Glutamatergic neuron (in vitro differentiated cells): ENCODE results near the gene MT3. TPM values are rescaled to one million over a fixed set of nuclear protein-coding genes. Genes with fewer than 3 reads are reported as not detected.

ENCODE experiments used
- DNase-seq: peaks from one replicate; pipeline ENCODE4 v3.0.0; 2022
- H3K27ac Mint-ChIP-seq: one replicate; pipeline ENCODE4 v1.8.0; 2020; ENCODE audit warnings: mild to moderate bottlenecking, mixed read lengths, inconsistent platforms; ENCODE audit not compliant: unreplicated experiment
- H3K27me3 Mint-ChIP-seq: one replicate; pipeline ENCODE4 v1.8.0; 2020; ENCODE audit warnings: mild to moderate bottlenecking, moderate library complexity, mixed read lengths, inconsistent platforms; ENCODE audit not compliant: unreplicated experiment
- H3K36me3 Mint-ChIP-seq: one replicate; pipeline ENCODE4 v1.8.0; 2020; ENCODE audit warnings: mild to moderate bottlenecking, mixed read lengths, inconsistent platforms; ENCODE audit not compliant: unreplicated experiment
- H3K4me1 Mint-ChIP-seq: one replicate; pipeline ENCODE4 v1.8.0; 2020; ENCODE audit warnings: mild to moderate bottlenecking, low read depth, mixed read lengths, inconsistent platforms; ENCODE audit not compliant: unreplicated experiment
- H3K4me3 Mint-ChIP-seq: one replicate; pipeline ENCODE4 v1.8.0; 2020; ENCODE audit warnings: mild to moderate bottlenecking, mixed read lengths, inconsistent platforms; ENCODE audit not compliant: unreplicated experiment
- H3K9me3 Mint-ChIP-seq: one replicate; pipeline ENCODE4 v1.8.0; 2020; ENCODE audit warnings: mild to moderate bottlenecking, moderate library complexity, mixed read lengths, inconsistent platforms; ENCODE audit not compliant: unreplicated experiment
- total RNA-seq: library from RNA; stranded (reverse); fragmentation: NEBNext Ultra II Directional; extraction: Animal tissue kit (Norgen Biotek cat#: 25700); gene quantifications from one replicate; pipeline ENCODE4 v1.2.1, GENCODE V29; 2021; ENCODE audit not compliant: unreplicated experiment
- TF ChIP-seq, protein P1 (sequence below): fragments of 200-600 bp; sonication (generic); IDR thresholded peaks from one replicate; pipeline ENCODE4 v1.5.0; 2021; ENCODE audit not compliant: partially characterized antibody, unreplicated experiment

The MT3 gene
- total RNA-seq, 1 donor from 2014 or later = not detected

DNA sequence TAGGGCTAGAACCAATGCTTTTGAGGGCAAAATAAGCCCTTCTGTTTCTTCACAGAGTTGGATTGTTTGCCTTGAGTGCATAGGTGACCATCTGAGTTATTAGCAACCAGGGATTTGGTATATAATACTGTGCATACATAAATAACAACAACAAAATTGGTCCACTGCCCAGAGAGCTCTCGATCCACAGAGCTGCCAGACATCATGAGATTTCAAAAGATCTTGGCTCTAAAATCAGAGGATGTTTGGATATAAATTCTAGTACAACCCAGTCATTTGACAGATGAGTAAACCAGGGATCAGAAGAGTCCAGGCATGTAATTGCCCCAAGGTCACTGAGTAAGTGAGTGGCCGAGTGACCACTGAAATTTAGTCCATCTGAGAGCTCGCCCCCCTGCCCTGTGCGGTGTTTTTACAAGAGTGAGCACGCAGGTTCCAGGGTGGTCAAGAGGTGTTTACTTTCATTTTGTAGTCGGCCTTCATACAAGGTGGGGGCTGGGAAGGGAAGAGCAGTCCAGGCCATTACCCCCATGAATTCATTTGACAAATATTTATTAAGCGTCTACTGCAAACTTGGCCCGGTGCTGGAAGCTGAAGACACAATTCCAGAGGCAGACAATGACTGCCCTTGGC is 17.3 kb downstream of the MT3 start:
- no peaks in the 10 kb centered on the region for H3K9me3 Mint-ChIP-seq
- DNase-seq = no peak
- H3K27ac Mint-ChIP-seq = no peak overlapping the region
- H3K36me3 Mint-ChIP-seq = no peaks in the 10 kb centered on the region
- TF ChIP-seq, protein P1, sequence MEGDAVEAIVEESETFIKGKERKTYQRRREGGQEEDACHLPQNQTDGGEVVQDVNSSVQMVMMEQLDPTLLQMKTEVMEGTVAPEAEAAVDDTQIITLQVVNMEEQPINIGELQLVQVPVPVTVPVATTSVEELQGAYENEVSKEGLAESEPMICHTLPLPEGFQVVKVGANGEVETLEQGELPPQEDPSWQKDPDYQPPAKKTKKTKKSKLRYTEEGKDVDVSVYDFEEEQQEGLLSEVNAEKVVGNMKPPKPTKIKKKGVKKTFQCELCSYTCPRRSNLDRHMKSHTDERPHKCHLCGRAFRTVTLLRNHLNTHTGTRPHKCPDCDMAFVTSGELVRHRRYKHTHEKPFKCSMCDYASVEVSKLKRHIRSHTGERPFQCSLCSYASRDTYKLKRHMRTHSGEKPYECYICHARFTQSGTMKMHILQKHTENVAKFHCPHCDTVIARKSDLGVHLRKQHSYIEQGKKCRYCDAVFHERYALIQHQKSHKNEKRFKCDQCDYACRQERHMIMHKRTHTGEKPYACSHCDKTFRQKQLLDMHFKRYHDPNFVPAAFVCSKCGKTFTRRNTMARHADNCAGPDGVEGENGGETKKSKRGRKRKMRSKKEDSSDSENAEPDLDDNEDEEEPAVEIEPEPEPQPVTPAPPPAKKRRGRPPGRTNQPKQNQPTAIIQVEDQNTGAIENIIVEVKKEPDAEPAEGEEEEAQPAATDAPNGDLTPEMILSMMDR = no peak
- H3K27me3 Mint-ChIP-seq = peaks cover 22% of the 10 kb centered on the region
- H3K4me1 Mint-ChIP-seq = peaks cover 12% of the 10 kb centered on the region
- no peak overlapping the region for H3K4me3 Mint-ChIP-seq

GRCh38 chr16:56607109-56607618 is 17.8 kb downstream of the MT3 start:
- no peak for DNase-seq
- Mint-ChIP-seq H3K27ac (no peak overlapping the region), H3K4me1 (peaks cover 12% of the 10 kb centered on the region)

GRCh38 chr16:56607675-56608042 is 18.3 kb downstream of the MT3 start:
- DNase-seq = no peak
- Mint-ChIP-seq H3K36me3 (no peaks in the 10 kb centered on the region), H3K27me3 (peaks cover 20% of the 10 kb centered on the region), H3K4me3 (peak overlapping the region; percentile 49), H3K9me3 (no peaks in the 10 kb centered on the region), H3K4me1 (peaks cover 12% of the 10 kb centered on the region), H3K27ac (no peak overlapping the region)
- TF ChIP-seq, protein P1 = no peak

More at GRCh38 chr16:56607109-56607618, 17.8 kb downstream of the MT3 start:
- Mint-ChIP-seq H3K36me3 (no peaks in the 10 kb centered on the region), H3K4me3 (no peak overlapping the region), H3K9me3 (no peaks in the 10 kb centered on the region), H3K27me3 (peaks cover 21% of the 10 kb centered on the region)
- TF ChIP-seq, protein P1 = no peak

DNA sequence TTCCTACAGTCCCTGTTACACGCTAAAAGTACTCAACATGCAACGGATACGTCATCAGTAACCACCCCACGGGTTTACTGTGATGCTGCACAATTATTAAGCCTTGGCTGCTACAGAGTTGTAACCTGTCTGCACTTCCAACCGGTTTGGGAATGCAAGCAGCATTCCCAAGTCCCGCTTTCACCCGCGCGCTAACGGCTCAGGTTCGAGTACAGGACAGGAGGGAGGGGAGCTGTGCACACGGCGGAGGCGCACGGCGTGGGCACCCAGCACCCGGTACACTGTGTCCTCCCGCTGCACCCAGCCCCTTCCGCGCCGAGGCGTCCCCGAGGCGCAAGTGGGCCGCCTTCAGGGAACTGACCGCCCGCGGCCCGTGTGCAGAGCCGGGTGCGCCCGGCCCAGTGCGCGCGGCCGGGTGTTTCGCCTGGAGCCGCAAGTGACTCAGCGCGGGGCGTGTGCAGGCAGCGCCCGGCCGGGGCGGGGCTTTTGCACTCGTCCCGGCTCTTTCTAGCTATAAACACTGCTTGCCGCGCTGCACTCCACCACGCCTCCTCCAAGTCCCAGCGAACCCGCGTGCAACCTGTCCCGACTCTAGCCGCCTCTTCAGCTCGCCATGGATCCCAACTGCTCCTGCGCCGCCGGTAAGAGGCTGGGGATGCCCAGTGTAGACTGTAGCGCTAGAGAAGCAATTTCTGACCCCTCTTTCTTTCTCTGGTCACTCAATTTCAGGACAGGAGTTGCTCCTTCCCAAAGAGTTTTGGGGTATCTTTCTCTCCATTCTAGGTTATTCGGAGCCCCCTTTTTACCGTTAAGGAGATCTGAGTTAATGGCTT is 18.9 kb downstream of the MT3 start, which contains the start of gene MT2A:
MT2A (plus strand) TSS at position 542 of the 833 bp plus-strand sequence; CDS start at position 614, 72 bp downstream.
- H3K9me3 Mint-ChIP-seq = no peaks in the 10 kb centered on the region
- no peaks in the 10 kb centered on the region for H3K36me3 Mint-ChIP-seq
- peak; percentile 77 for DNase-seq
- peak within 1 kb of the TSS; percentile 86 for H3K4me3 Mint-ChIP-seq
- peaks cover 12% of the 10 kb centered on the region for H3K4me1 Mint-ChIP-seq
- H3K27ac Mint-ChIP-seq = no peak within 1 kb of the TSS
- TF ChIP-seq, protein P1 = no peak
- peaks cover 21% of the 10 kb centered on the region for H3K27me3 Mint-ChIP-seq
